HFFc6 (cell line): ENCODE data around the gene CALM3. TPM values are rescaled to one million over a fixed set of nuclear protein-coding genes. Genes with fewer than 3 reads are reported as not detected.

ENCODE experiments used
- DNase-seq: peaks from one replicate; pipeline ENCODE4 v3.0.0-alpha.2; 2018
- H3K27ac Mint-ChIP-seq: 2 replicates; pipeline ENCODE4 v1.8.0; 2020; ENCODE audit warnings: mild to moderate bottlenecking, mixed read lengths
- H3K27me3 Mint-ChIP-seq: 2 replicates; pipeline ENCODE4 v1.8.0; 2021; ENCODE audit warnings: mild to moderate bottlenecking, moderate library complexity, mixed read lengths; ENCODE audit not compliant: insufficient read depth
- H3K36me3 Mint-ChIP-seq: 2 replicates; pipeline ENCODE4 v1.8.0; 2021; ENCODE audit warnings: low read depth, mixed read lengths
- H3K4me1 Mint-ChIP-seq: 2 replicates; pipeline ENCODE4 v1.8.0; 2020; ENCODE audit warnings: low read depth, mixed read lengths
- H3K4me3 Mint-ChIP-seq: 2 replicates; pipeline ENCODE4 v1.8.0; 2020; ENCODE audit warnings: mild to moderate bottlenecking, moderate library complexity, mixed read lengths
- H3K9me3 Mint-ChIP-seq: 2 replicates; pipeline ENCODE4 v1.8.0; 2020; ENCODE audit warnings: mild to moderate bottlenecking, mixed read lengths
- CTCF ChIP-seq: fragments of 200-600 bp; sonication (generic); IDR thresholded peaks from 2 replicates; pipeline ENCODE4 v1.5.0; 2021; ENCODE audit warnings: antibody characterized with exemption, mild to moderate bottlenecking
- total RNA-seq, 6 experiments: library from RNA; stranded (reverse); fragmentation: NEBNext Ultra II Directional; extraction: Animal tissue kit (Norgen Biotek cat#: 25700); gene quantifications; 2 replicates in 1 of 6; 3 replicates in 5 of 6; pipeline ENCODE4 v1.2.3, GENCODE V29; 2021

The CALM3 gene
- total RNA-seq, 6 experiments from 2014 or later = 445 to 561 (median 538) TPM

GRCh38 chr19:46591254-46591653 lies 9.9 kb upstream of the CALM3 start:
- H3K27ac Mint-ChIP-seq = no peak overlapping the region
- no peaks in the 10 kb centered on the region; the same call in 1 of the 2 replicates for H3K27me3 Mint-ChIP-seq
- DNase-seq = no peak
- H3K4me3 Mint-ChIP-seq = no peak overlapping the region
- H3K9me3 Mint-ChIP-seq = no peaks in the 10 kb centered on the region
- no peaks in the 10 kb centered on the region for H3K36me3 Mint-ChIP-seq
- TF ChIP-seq CTCF = no peak
- no peaks in the 10 kb centered on the region for H3K4me1 Mint-ChIP-seq

GRCh38 chr19:46591870-46592269 lies 9.3 kb upstream of the CALM3 start:
- Mint-ChIP-seq H3K27ac (no peak overlapping the region), H3K9me3 (no peaks in the 10 kb centered on the region), H3K4me1 (no peaks in the 10 kb centered on the region), H3K4me3 (no peak overlapping the region), H3K36me3 (no peaks in the 10 kb centered on the region), H3K27me3 (no peaks in the 10 kb centered on the region; the same call in 1 of the 2 replicates)
- no peak for TF ChIP-seq CTCF
- no peak for DNase-seq

GRCh38 chr19:46596008-46596407 lies 5.1 kb upstream of the CALM3 start:
- DNase-seq = no peak
- H3K27me3 Mint-ChIP-seq = peaks cover 2% of the 10 kb centered on the region
- no peak for TF ChIP-seq CTCF
- H3K4me1 Mint-ChIP-seq = peaks cover 7% of the 10 kb centered on the region
- H3K4me3 Mint-ChIP-seq = no peak overlapping the region
- peaks cover 10% of the 10 kb centered on the region; the same call in 1 of the 2 replicates for H3K9me3 Mint-ChIP-seq
- H3K27ac Mint-ChIP-seq = no peak overlapping the region
- peaks cover 11% of the 10 kb centered on the region; the same call in 1 of the 2 replicates for H3K36me3 Mint-ChIP-seq

- peaks cover 25% of the 10 kb centered on the region for H3K36me3 Mint-ChIP-seq
- H3K4me1 Mint-ChIP-seq = peaks cover 19% of the 10 kb centered on the region
- H3K9me3 Mint-ChIP-seq = peaks cover 10% of the 10 kb centered on the region; the same call in 1 of the 2 replicates
- no peak overlapping the region for H3K27ac Mint-ChIP-seq
- H3K4me3 Mint-ChIP-seq = no peak overlapping the region
- H3K27me3 Mint-ChIP-seq = peaks cover 2% of the 10 kb centered on the region
- DNase-seq = no peak
- TF ChIP-seq CTCF = no peak
Measured at GRCh38 chr19:46598372-46598917, 2.7 kb upstream of the CALM3 start.

GRCh38 chr19:46599716-46600373 lies 1.3 kb upstream of the CALM3 start:
- peaks cover 10% of the 10 kb centered on the region; the same call in 1 of the 2 replicates for H3K9me3 Mint-ChIP-seq
- H3K4me3 Mint-ChIP-seq = peak overlapping the region; percentile 100
- H3K36me3 Mint-ChIP-seq = peaks cover 28% of the 10 kb centered on the region
- no peak for DNase-seq
- H3K27me3 Mint-ChIP-seq = peaks cover 2% of the 10 kb centered on the region
- H3K27ac Mint-ChIP-seq = peak overlapping the region; percentile 100
- H3K4me1 Mint-ChIP-seq = peaks cover 23% of the 10 kb centered on the region
- TF ChIP-seq CTCF = peak; percentile 15; the same call in 1 of the 2 replicates
